ENCODE results near the gene TSNAX.

DNA sequence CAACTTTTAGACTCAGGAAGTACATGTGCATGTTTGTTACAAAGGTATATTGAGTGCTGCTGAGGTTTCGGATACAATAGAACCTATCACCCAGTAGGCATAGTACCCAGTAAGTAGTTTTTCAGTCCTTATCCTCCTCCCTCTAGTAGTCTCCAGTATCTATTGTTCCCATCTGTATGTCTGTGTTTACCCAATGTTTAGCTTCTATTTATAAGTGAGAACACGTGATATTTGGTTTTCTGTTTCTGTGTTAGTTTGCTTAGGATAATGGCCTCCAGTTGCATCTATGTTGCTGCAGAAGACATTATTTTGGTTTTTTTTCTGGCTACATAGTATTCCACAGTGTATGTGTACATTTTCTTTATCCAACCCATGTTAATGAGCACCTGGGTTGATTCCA is 47.2 kb upstream of the TSNAX start:
- TF ChIP-seq POLR2A (IDR thresholded peaks at IDR 0.05; ENCODE audit: low read depth, low read length) (no peak), POLR2AphosphoS5 (IDR thresholded peaks at IDR 0.05; ENCODE audit: low read depth, low read length) (no peak), TAF1 (IDR thresholded peaks at IDR 0.05; ENCODE audit: low read depth, low read length) (no peak), SPI1 (IDR thresholded peaks at IDR 0.05; ENCODE audit: low read depth, low read length) (no peak)

Data from GM12891 (cell line).